Measurements from ENCODE around the gene EFCAB3.
"Not testable (repeated sequence)": the region's sequence is repeated elsewhere in the genome, so short reads cannot be mapped to it uniquely, and the experiment has no call there.

DNA sequence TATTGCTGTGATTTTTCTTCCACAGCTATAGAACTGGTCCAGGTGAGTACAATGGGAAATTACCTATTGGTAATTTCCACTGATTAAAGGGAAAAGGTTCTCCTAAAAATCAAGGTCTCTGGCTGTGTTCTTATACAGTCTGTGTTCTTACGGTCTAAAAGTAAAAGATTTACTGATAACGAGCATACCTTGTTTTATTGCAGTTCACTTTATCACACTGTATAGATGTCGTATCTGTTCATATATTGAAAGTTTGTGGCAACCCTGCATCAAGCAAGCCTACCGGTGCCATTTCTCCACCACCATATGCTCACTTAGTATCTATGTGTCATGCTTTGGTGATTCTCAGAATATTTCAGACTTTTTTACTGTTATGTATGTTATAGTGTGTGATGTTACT lies 54.9 kb downstream of the EFCAB3 start:
- TF ChIP-seq, protein P1, sequence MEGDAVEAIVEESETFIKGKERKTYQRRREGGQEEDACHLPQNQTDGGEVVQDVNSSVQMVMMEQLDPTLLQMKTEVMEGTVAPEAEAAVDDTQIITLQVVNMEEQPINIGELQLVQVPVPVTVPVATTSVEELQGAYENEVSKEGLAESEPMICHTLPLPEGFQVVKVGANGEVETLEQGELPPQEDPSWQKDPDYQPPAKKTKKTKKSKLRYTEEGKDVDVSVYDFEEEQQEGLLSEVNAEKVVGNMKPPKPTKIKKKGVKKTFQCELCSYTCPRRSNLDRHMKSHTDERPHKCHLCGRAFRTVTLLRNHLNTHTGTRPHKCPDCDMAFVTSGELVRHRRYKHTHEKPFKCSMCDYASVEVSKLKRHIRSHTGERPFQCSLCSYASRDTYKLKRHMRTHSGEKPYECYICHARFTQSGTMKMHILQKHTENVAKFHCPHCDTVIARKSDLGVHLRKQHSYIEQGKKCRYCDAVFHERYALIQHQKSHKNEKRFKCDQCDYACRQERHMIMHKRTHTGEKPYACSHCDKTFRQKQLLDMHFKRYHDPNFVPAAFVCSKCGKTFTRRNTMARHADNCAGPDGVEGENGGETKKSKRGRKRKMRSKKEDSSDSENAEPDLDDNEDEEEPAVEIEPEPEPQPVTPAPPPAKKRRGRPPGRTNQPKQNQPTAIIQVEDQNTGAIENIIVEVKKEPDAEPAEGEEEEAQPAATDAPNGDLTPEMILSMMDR (IDR thresholded peaks at IDR 0.05): not testable (repeated sequence)
- not testable (repeated sequence) for TF ChIP-seq ZFX (IDR thresholded peaks at IDR 0.05; ENCODE audit: borderline replicate concordance)
